Activated B cell treated with CpG ODN at 0.5 μM for 24 hours (primary cell): ENCODE results near the gene ASCL2. TPM values are rescaled to one million over a fixed set of nuclear protein-coding genes. Genes with fewer than 3 reads are reported as not detected.

Source experiments
- ATAC-seq: fragments of 200-7000 bp; cut with Tn5 transposase; one replicate; pipeline ENCODE4 v1.10.0; 2021; ENCODE audit warnings: low read depth, mild to moderate bottlenecking, moderate library complexity
- CTCF ChIA-PET: fragments of 350-600 bp; sonication (Branson Sonifier 250); formaldehyde crosslinking; loops from one replicate; lab custom pipeline; 2021; ENCODE audit warnings: antibody characterized with exemption; lab: Charles Lee
- POLR2A ChIA-PET: fragments of 350-600 bp; sonication (Branson Sonifier 250); formaldehyde crosslinking; loops from one replicate; lab custom pipeline; 2021; ENCODE audit warnings: antibody characterized with exemption; lab: Charles Lee
- DNase-seq: peaks from one replicate; pipeline ENCODE4 v3.0.0; 2022
- H3K27ac Mint-ChIP-seq: one replicate; pipeline ENCODE4 v1.8.0; 2020; ENCODE audit warnings: mixed read lengths
- H3K27me3 Mint-ChIP-seq: one replicate; pipeline ENCODE4 v1.8.0; 2021; ENCODE audit warnings: mixed read lengths
- H3K36me3 Mint-ChIP-seq: one replicate; pipeline ENCODE4 v1.8.0; 2021; ENCODE audit warnings: low read depth, mixed read lengths
- H3K4me1 Mint-ChIP-seq: one replicate; pipeline ENCODE4 v1.8.0; 2021; ENCODE audit warnings: mixed read lengths
- H3K4me3 Mint-ChIP-seq: one replicate; pipeline ENCODE4 v1.8.0; 2020; ENCODE audit warnings: mild to moderate bottlenecking, mixed read lengths
- H3K9me3 Mint-ChIP-seq: one replicate; pipeline ENCODE4 v1.8.0; 2020; ENCODE audit warnings: mixed read lengths
- CTCF ChIP-seq: fragments of 200-600 bp; IDR thresholded peaks from one replicate; pipeline ENCODE4 v1.8.0; 2022; ENCODE audit warnings: antibody characterized with exemption, mild to moderate bottlenecking
- intact Hi-C: fragments of 100-400 bp; cut with micrococcal nuclease; formaldehyde crosslinking; loops from one replicate; pipeline ENCODE4 v1.15.1; 2024
- total RNA-seq: library from RNA; stranded (reverse); gene quantifications from 2 replicates; pipeline ENCODE4 v1.2.3, GENCODE V29; 2022

The ASCL2 gene
- total RNA-seq, 1 donor from 2014 or later: 1.3 TPM

GRCh38 chr11:2229713-2230297 is 40.6 kb downstream of the ASCL2 start:
- Mint-ChIP-seq H3K4me1 (no peaks in the 10 kb centered on the region), H3K9me3 (peaks cover 17% of the 10 kb centered on the region), H3K27ac (no peak overlapping the region), H3K27me3 (peaks cover 17% of the 10 kb centered on the region), H3K4me3 (no peak overlapping the region), H3K36me3 (peaks cover 2% of the 10 kb centered on the region)
- ChIA-PET POLR2A (no interaction called here), CTCF (no interaction called here)
- intact Hi-C loops: no loop called here
- no peak for ATAC-seq
- DNase-seq: no peak
- no peak for TF ChIP-seq CTCF

DNA sequence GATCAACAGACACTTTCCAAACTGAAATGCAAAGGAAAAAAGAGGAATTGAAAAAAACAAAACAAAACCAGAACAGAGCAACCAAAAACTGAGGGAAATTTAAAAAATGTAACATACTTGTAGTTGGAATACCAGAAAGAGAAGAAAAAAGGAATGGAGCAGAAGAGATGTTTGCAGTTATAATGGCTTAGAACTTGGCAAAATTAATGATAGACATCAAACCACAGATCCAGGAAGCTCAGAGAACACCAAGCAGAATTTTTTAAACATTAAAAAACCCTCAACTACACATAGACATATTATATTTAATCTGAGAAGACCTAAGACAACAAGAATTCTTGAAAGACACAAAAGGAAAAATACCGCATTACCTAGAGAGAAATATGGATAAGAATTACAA is 46.1 kb downstream of the ASCL2 start:
- H3K36me3 Mint-ChIP-seq: no peaks in the 10 kb centered on the region
- peaks cover 9% of the 10 kb centered on the region for H3K4me1 Mint-ChIP-seq
- peaks cover 10% of the 10 kb centered on the region for H3K9me3 Mint-ChIP-seq
- H3K27me3 Mint-ChIP-seq: peaks cover 20% of the 10 kb centered on the region
- intact Hi-C loops: no loop called here
- ChIA-PET CTCF (no interaction called here), POLR2A (no interaction called here)
- TF ChIP-seq CTCF: no peak
- H3K4me3 Mint-ChIP-seq: no peak overlapping the region
- no peak for DNase-seq
- no peak for ATAC-seq
- no peak overlapping the region for H3K27ac Mint-ChIP-seq

- TF ChIP-seq CTCF: no peak
- POLR2A ChIA-PET: no interaction called here
- CTCF ChIA-PET: no interaction called here
- Mint-ChIP-seq H3K9me3 (peaks cover 6% of the 10 kb centered on the region), H3K4me1 (peaks cover 9% of the 10 kb centered on the region), H3K36me3 (no peaks in the 10 kb centered on the region), H3K4me3 (no peak overlapping the region), H3K27ac (no peak overlapping the region), H3K27me3 (peaks cover 20% of the 10 kb centered on the region)
- intact Hi-C loops: no loop called here
- ATAC-seq (no peak), DNase-seq (no peak)
Measured at GRCh38 chr11:2223153-2223794, 47.1 kb downstream of the ASCL2 start.

DNA sequence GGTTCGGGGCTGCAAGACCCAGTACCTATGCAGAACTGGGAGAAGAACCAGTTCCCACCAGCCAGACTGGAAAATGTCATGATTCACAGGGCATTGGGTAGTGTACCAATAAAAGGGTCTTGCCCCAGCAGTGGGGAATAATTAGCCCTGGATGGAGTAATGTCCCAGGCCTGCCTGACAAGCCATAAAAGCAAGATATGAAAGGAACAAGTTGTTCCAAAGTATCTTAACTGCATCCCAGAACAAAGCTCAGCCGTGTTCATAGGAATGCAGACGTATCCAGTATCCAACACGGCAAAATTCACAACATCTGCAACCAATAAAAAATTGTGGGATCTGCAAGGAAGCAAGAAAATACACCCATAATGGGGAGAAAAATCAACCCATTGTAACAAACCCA is 47.9 kb downstream of the ASCL2 start:
- intact Hi-C loops: no loop called here
- POLR2A ChIA-PET: no interaction called here
- H3K27ac Mint-ChIP-seq: no peak overlapping the region
- no peaks in the 10 kb centered on the region for H3K36me3 Mint-ChIP-seq
- peaks cover 20% of the 10 kb centered on the region for H3K27me3 Mint-ChIP-seq
- no peak for DNase-seq
- no peak overlapping the region for H3K4me3 Mint-ChIP-seq
- no peak for TF ChIP-seq CTCF
- CTCF ChIA-PET: no interaction called here
- peaks cover 6% of the 10 kb centered on the region for H3K9me3 Mint-ChIP-seq
- peaks cover 9% of the 10 kb centered on the region for H3K4me1 Mint-ChIP-seq
- ATAC-seq: no peak

DNA sequence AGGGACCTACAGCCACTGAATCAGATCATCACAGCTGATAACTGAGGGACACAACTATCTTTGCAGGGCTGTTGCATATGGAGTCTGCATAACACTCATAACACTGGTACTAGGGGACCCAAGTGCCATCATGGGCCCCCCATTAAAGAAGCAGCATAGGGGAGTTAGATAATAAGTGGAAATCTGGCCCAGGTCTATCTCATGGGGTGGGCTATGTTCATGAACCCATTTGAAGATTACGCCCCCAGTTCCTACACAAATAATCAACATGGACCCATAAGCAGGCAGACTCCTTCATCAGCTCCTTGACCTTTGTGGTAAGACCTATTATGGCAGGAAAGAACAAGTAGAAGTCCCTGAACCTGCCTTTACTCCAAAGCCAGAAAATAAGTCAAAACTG is 48.8 kb downstream of the ASCL2 start:
- DNase-seq: no peak
- Mint-ChIP-seq H3K27ac (no peak overlapping the region), H3K4me3 (no peak overlapping the region), H3K27me3 (peaks cover 19% of the 10 kb centered on the region), H3K9me3 (peaks cover 6% of the 10 kb centered on the region), H3K36me3 (no peaks in the 10 kb centered on the region), H3K4me1 (peaks cover 9% of the 10 kb centered on the region)
- ATAC-seq: no peak
- ChIA-PET POLR2A (no interaction called here), CTCF (no interaction called here)
- intact Hi-C loops: loop anchor here (2.0 kb wide), 1 partner anchor 47 kb away; no protein-coding TSS in a partner anchor
- no peak for TF ChIP-seq CTCF
